Peyer's patch (tissue), 4 donors: Measurements from ENCODE around the gene MTMR1. TPM values are rescaled to one million over a fixed set of nuclear protein-coding genes. Genes with fewer than 3 reads are reported as not detected.

ENCODE experiments used
- DNase-seq, 3 donors: peaks; one replicate each; pipeline ENCODE4 v3.0.0-alpha.2; 2017 to 2019
- H3K27ac ChIP-seq, 4 donors: fragments of 200-600 bp; sonication (generic); one replicate each; pipeline ENCODE4 v1.5.1; 2016 to 2019
- H3K27me3 ChIP-seq, 2 donors: fragments of 200-600 bp; sonication (generic); one replicate each; pipeline ENCODE4 v1.5.1; 2019
- H3K36me3 ChIP-seq, 3 donors: fragments of 200-600 bp; sonication (generic); one replicate each; pipeline ENCODE4 v1.5.1; 2016 to 2019
- H3K4me1 ChIP-seq, 4 donors: fragments of 200-600 bp; sonication (generic); one replicate each; pipeline ENCODE4 v1.5.1; 2016 to 2019
- H3K4me3 ChIP-seq, 4 donors: fragments of 200-600 bp; sonication (generic); 1 replicate in 3 of 4; 2 replicates in 1 of 4; pipeline ENCODE4 v1.5.1; 2016 to 2019; ENCODE audit warnings: mild to moderate bottlenecking in 1 of 4
- H3K9me3 ChIP-seq, 4 donors: fragments of 200-600 bp; sonication (generic); one replicate each; pipeline ENCODE4 v1.5.1; 2016 to 2019; ENCODE audit warnings: mild to moderate bottlenecking in 1 of 4
- CTCF ChIP-seq, 6 experiments: fragments of 450-650 bp in 4 of 6; fragments of 200-600 bp in 2 of 6; sonication (generic) in 1 of 6; IDR thresholded peaks; one replicate each; pipeline ENCODE4 v1.5.1; 2017 to 2019; ENCODE audit warnings: antibody characterized with exemption in 6 of 6, mild to moderate bottlenecking in 3 of 6, moderate library complexity in 1 of 6
- POLR2A ChIP-seq, 2 donors: fragments of 450-650 bp; IDR thresholded peaks; one replicate each; pipeline ENCODE4 v1.5.1; 2017; ENCODE audit warnings: antibody characterized with exemption in 2 of 2, mild to moderate bottlenecking in 2 of 2, moderate library complexity in 2 of 2
- total RNA-seq, 4 donors: library from RNA; depleted of rRNA; stranded (reverse); fragments of >200 nt; gene quantifications; one replicate each; pipeline ENCODE4 v1.1.0, GENCODE V29; 2016

MTMR1 gene
- total RNA-seq, 4 donors from 2014 or later = 13.3 to 58.6 (median 18.7) TPM

- no peak for DNase-seq
- TF ChIP-seq CTCF (IDR thresholded peaks at IDR 0.05) = no peak
- TF ChIP-seq POLR2A (IDR thresholded peaks at IDR 0.05) = no peak
- Histone ChIP-seq H3K4me3 (no peak overlapping the region), H3K9me3 (no peaks in the 10 kb centered on the region), H3K4me1 (no peaks in the 10 kb centered on the region), H3K27me3 (no peaks in the 10 kb centered on the region), H3K27ac (no peak overlapping the region), H3K36me3 (peaks cover 0 to 4% (median 0%) of the 10 kb centered on the region in 3 donors)
Measured at GRCh38 chrX:150792949-150793527, 99.8 kb downstream of the MTMR1 start.

- TF ChIP-seq POLR2A (IDR thresholded peaks at IDR 0.05) (no peak), CTCF (IDR thresholded peaks at IDR 0.05) (no peak)
- Histone ChIP-seq H3K4me1 (no peaks in the 10 kb centered on the region), H3K9me3 (no peaks in the 10 kb centered on the region), H3K27me3 (no peaks in the 10 kb centered on the region), H3K36me3 (no peaks in the 10 kb centered on the region), H3K27ac (no peak overlapping the region), H3K4me3 (no peak overlapping the region)
- no peak for DNase-seq
Measured at GRCh38 chrX:150805736-150806135, 112.5 kb downstream of the MTMR1 start.

- no peaks in the 10 kb centered on the region for H3K4me1 ChIP-seq
- no peak overlapping the region for H3K27ac ChIP-seq
- no peaks in the 10 kb centered on the region for H3K9me3 ChIP-seq
- no peaks in the 10 kb centered on the region for H3K27me3 ChIP-seq
- no peaks in the 10 kb centered on the region for H3K36me3 ChIP-seq
- H3K4me3 ChIP-seq = no peak overlapping the region
- no peak for DNase-seq
- no peak for TF ChIP-seq CTCF (IDR thresholded peaks at IDR 0.05)
- TF ChIP-seq POLR2A (IDR thresholded peaks at IDR 0.05) = no peak
Measured at GRCh38 chrX:150806827-150807226, 113.6 kb downstream of the MTMR1 start.

- H3K4me3 ChIP-seq = no peak overlapping the region
- H3K27ac ChIP-seq = no peak overlapping the region
- no peak for DNase-seq
- H3K4me1 ChIP-seq = no peaks in the 10 kb centered on the region
- H3K36me3 ChIP-seq = no peaks in the 10 kb centered on the region
- H3K27me3 ChIP-seq = no peaks in the 10 kb centered on the region
- no peaks in the 10 kb centered on the region for H3K9me3 ChIP-seq
- no peak for TF ChIP-seq POLR2A (IDR thresholded peaks at IDR 0.05)
- TF ChIP-seq CTCF (IDR thresholded peaks at IDR 0.05) = no peak
Measured at GRCh38 chrX:150813922-150814321, 120.7 kb downstream of the MTMR1 start.

Other genes starting within 250 kb of the MTMR1 start
- 10 to 100 TPM; 12.4 to 22.2 (median 18.1) TPM for gene MTM1, start 124.8 kb upstream of the MTMR1 start, total RNA-seq
- 10 to 100 TPM; 11.9 to 32.2 (median 23.9) TPM for gene CD99L2, start 205.3 kb downstream of the MTMR1 start, total RNA-seq